ENCODE measurements around the gene MYO10. TPM values are rescaled to one million over a fixed set of nuclear protein-coding genes. Genes with fewer than 3 reads are reported as not detected.

MYO10 gene
- total and polyA plus RNA-seq, 2 of the 8 experiments (the other 6 are each of a cell fraction or from before 2014, with no cell fraction given) = 21.5 to 107 TPM

GRCh38 chr5:16870878-16871277 lies 65.2 kb downstream of the MYO10 start:
- Histone ChIP-seq H3K9me3 (ENCODE audit: insufficient read depth in 2 of 2, low read depth in 1 of 2, low read length in 1 of 2) (peaks cover 10 to 12% of the 10 kb centered on the region in 2 experiments; a peak in 2 of 4 replicates), H3K18ac (ENCODE audit: extremely low read depth, low read length) (no peak overlapping the region), H3K4me3 (ENCODE audit: extremely low read depth in 1 of 4, insufficient read depth in 2 of 4, low read depth in 3 of 4, low read length in 4 of 4) (no peak overlapping the region), H3K9ac (replicated peaks in 1 of 4; ENCODE audit: extremely low read depth in 1 of 4, low read depth in 3 of 4, low read length in 3 of 4) (no peak overlapping the region), H3K4me2 (ENCODE audit: insufficient read depth in 1 of 2, low read depth in 2 of 2, low read length in 2 of 2) (no peak overlapping the region), H3K27me3 (replicated peaks in 1 of 4; ENCODE audit: control insufficient read depth in 3 of 4, extremely low read depth in 1 of 4, insufficient read depth in 3 of 4, low read length in 3 of 4) (no peaks in the 10 kb centered on the region), H2BK5ac (ENCODE audit: low read depth, low read length) (no peak overlapping the region), H4K91ac (replicated peaks; ENCODE audit: insufficient read length, low read length) (no peak overlapping the region), H3K79me2 (ENCODE audit: control insufficient read depth in 1 of 2, insufficient read depth in 2 of 2, low read length in 2 of 2) (peaks cover 0 to 14% of the 10 kb centered on the region in 2 experiments; a peak in 1 of 4 replicates), H3K14ac (ENCODE audit: insufficient read length) (no peak overlapping the region), H4K5ac (ENCODE audit: insufficient read length, low read depth, low read length) (no peak overlapping the region), H3K27ac (ENCODE audit: low read depth, low read length) (no peak overlapping the region), H3K23me2 (ENCODE audit: low read depth, low read length) (no peaks in the 10 kb centered on the region), H3K4me1 (replicated peaks in 1 of 4; ENCODE audit: control insufficient read depth in 3 of 4, insufficient read depth in 4 of 4, low read length in 3 of 4) (peaks cover 11 to 22% (median 19%) of the 10 kb centered on the region in 4 experiments), H2BK120ac (replicated peaks; ENCODE audit: low read depth, low read length) (no peak overlapping the region), H4K8ac (ENCODE audit: extremely low read depth, insufficient read depth, low read length) (no peak overlapping the region), H2BK15ac (ENCODE audit: low read length) (no peak overlapping the region), H2BK12ac (ENCODE audit: low read depth, low read length) (no peak overlapping the region), H2AK5ac (ENCODE audit: low read depth, low read length) (no peak overlapping the region), H3K79me1 (ENCODE audit: low read depth, low read length) (no peaks in the 10 kb centered on the region; the same call in 1 of the 2 replicates), H3K4ac (replicated peaks; ENCODE audit: insufficient read length, low read depth, low read length) (no peak overlapping the region), H4K20me1 (replicated peaks in 1 of 2; ENCODE audit: control insufficient read depth in 1 of 2, insufficient read depth in 2 of 2, low read length in 2 of 2) (no peaks in the 10 kb centered on the region), H2AFZ (ENCODE audit: low read length) (no peak overlapping the region), H3K56ac (replicated peaks; ENCODE audit: insufficient read length, low read depth, low read length) (no peak overlapping the region), H2BK20ac (ENCODE audit: low read length) (no peak overlapping the region), H3K23ac (ENCODE audit: insufficient read length) (no peak overlapping the region), H3K36me3 (ENCODE audit: control insufficient read depth in 2 of 4, insufficient read depth in 4 of 4, low read length in 3 of 4) (peaks cover 0 to 24% (median 6%) of the 10 kb centered on the region in 4 experiments; a peak in 3 of 8 replicates)
- FAIRE-seq (no peak), DNase-seq (ENCODE audit: low read depth in 1 of 2, low spot score in 2 of 2) (no peak)
- WGBS, 2 experiments (ENCODE audit: extremely low coverage in 1 of 2, insufficient coverage in 1 of 2, insufficient read length in 1 of 2, insufficient replicate concordance in 2 of 2, low coverage in 1 of 2, low lambda C conversion rate in 2 of 2, missing lambda C conversion rate in 1 of 2) = 94% methylated on average over 1 of the region's 1 CpG; no CpG with 5 or more reads in 1 of the 2 experiments
- ChIA-PET POLR2A (ENCODE audit: partially characterized antibody) (interaction anchor here (1.5 kb wide), 1 partner anchor 10 kb away, joined by 5 read pairs; no protein-coding TSS in a partner anchor), CTCF (ENCODE audit: partially characterized antibody) (interaction anchor here (0.7 to 2.1 kb wide), 3 partner anchors 16 to 319 kb away, joined by 3 to 5 read pairs (median 3); no protein-coding TSS in a partner anchor)
- no peak for TF ChIP-seq POLR2AphosphoS5 (IDR thresholded peaks at IDR 0.05; ENCODE audit: low read depth, low read length)
- TF ChIP-seq RXRA (IDR thresholded peaks at IDR 0.05; ENCODE audit: insufficient read depth, low read depth, low read length) = no peak
- TF ChIP-seq KDM4A (IDR thresholded peaks at IDR 0.05; ENCODE audit: low read depth, low read length, severe bottlenecking) = no peak
- no peak for TF ChIP-seq SP2 (IDR thresholded peaks at IDR 0.05; ENCODE audit: low read length)
- no peak for TF ChIP-seq MAFK (IDR thresholded peaks at IDR 0.05; ENCODE audit: low read depth, low read length)
- TF ChIP-seq, protein P1, sequence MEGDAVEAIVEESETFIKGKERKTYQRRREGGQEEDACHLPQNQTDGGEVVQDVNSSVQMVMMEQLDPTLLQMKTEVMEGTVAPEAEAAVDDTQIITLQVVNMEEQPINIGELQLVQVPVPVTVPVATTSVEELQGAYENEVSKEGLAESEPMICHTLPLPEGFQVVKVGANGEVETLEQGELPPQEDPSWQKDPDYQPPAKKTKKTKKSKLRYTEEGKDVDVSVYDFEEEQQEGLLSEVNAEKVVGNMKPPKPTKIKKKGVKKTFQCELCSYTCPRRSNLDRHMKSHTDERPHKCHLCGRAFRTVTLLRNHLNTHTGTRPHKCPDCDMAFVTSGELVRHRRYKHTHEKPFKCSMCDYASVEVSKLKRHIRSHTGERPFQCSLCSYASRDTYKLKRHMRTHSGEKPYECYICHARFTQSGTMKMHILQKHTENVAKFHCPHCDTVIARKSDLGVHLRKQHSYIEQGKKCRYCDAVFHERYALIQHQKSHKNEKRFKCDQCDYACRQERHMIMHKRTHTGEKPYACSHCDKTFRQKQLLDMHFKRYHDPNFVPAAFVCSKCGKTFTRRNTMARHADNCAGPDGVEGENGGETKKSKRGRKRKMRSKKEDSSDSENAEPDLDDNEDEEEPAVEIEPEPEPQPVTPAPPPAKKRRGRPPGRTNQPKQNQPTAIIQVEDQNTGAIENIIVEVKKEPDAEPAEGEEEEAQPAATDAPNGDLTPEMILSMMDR (IDR thresholded peaks at IDR 0.05; ENCODE audit: control extremely low read depth in 1 of 3, insufficient read depth in 1 of 3, low read depth in 1 of 3, low read length in 3 of 3) = no peak
- TF ChIP-seq EGR1 (IDR thresholded peaks at IDR 0.05; ENCODE audit: borderline replicate concordance, low read depth, low read length) = no peak
- no peak for TF ChIP-seq JUN (IDR thresholded peaks at IDR 0.05; ENCODE audit: low read depth, low read length)
- TF ChIP-seq, protein P2, sequence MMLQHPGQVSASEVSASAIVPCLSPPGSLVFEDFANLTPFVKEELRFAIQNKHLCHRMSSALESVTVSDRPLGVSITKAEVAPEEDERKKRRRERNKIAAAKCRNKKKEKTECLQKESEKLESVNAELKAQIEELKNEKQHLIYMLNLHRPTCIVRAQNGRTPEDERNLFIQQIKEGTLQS (IDR thresholded peaks at IDR 0.05; ENCODE audit: insufficient read depth, low read depth, low read length) = no peak
- no peak for TF ChIP-seq GABPA (IDR thresholded peaks at IDR 0.05; ENCODE audit: borderline replicate concordance, insufficient read depth, low read length)
- no peak for TF ChIP-seq YY1 (IDR thresholded peaks at IDR 0.05; ENCODE audit: low read depth, low read length)
